Measurements from ENCODE around the gene TFF1. TPM values are rescaled to one million over a fixed set of nuclear protein-coding genes. Genes with fewer than 3 reads are reported as not detected.

Gene TFF1
- total RNA-seq, 2 donors from 2014 or later: 0.97 to 1.7 TPM

DNA sequence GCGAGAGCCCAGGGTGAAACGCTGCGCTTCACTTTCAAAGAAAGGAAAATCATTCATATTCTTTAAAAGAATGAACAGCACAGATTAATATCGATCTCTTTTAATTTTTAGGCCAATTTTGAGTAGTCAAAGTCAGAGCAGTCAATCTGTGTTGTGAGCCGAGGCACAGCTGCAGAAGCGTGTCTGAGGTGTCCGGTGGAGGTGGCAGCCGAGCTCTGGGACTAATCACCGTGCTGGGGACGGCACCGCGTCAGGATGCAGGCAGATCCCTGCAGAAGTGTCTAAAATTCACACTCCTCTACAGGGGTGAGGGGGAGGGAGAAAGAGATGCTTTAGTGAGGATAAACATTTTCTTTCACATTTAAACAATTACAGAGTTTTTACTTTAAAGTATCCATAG is 4.1 kb downstream of the TFF1 start:
- ATAC-seq (replicated peaks in 1 of 2): no peak
- H3K27ac Mint-ChIP-seq: no peak overlapping the region
- H3K4me3 Mint-ChIP-seq: no peak overlapping the region
- no peaks in the 10 kb centered on the region for H3K9me3 Mint-ChIP-seq
- H3K36me3 Mint-ChIP-seq (ENCODE audit: insufficient read depth in 2 of 2): no peaks in the 10 kb centered on the region
- no peaks in the 10 kb centered on the region for H3K27me3 Mint-ChIP-seq (ENCODE audit: low read depth)
- DNase-seq: no peak
- peaks cover 19% of the 10 kb centered on the region for H3K4me1 Mint-ChIP-seq (ENCODE audit: low read depth)

DNA sequence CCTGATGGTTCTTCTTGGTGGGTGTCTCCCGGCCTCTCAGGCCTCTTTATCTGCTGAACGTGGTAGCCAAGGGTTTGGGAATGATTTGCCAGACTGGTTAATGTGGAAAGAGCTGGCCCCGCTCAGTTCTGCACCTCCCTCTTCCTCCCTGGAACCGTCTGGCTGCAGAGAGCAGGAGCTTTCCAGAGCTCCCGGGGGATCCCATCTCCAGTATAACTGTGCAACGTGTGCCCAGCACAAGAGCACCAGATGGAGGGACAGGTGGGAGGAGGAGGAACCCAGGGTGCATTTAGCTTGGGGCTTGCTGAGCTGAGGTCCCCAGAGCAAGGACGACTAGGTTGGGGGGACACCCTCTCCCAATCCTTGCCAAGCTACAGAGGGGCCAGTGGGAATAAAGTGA is 5.0 kb downstream of the TFF1 start:
- no peak overlapping the region for H3K27ac Mint-ChIP-seq
- ATAC-seq (replicated peaks in 1 of 2) (no peak), DNase-seq (no peak)
- peaks cover 19% of the 10 kb centered on the region for H3K4me1 Mint-ChIP-seq (ENCODE audit: low read depth)
- no peaks in the 10 kb centered on the region for H3K9me3 Mint-ChIP-seq
- H3K27me3 Mint-ChIP-seq (ENCODE audit: low read depth): no peaks in the 10 kb centered on the region
- no peaks in the 10 kb centered on the region for H3K36me3 Mint-ChIP-seq (ENCODE audit: insufficient read depth in 2 of 2)
- no peak overlapping the region for H3K4me3 Mint-ChIP-seq

GRCh38 chr21:42360317-42360716 is 6.0 kb downstream of the TFF1 start:
- Mint-ChIP-seq H3K9me3 (peaks cover 0 to 2% of the 10 kb centered on the region in 2 donors), H3K27me3 (ENCODE audit: low read depth) (no peaks in the 10 kb centered on the region), H3K4me1 (ENCODE audit: low read depth) (peaks cover 19% of the 10 kb centered on the region), H3K36me3 (ENCODE audit: insufficient read depth in 2 of 2) (no peaks in the 10 kb centered on the region), H3K4me3 (no peak overlapping the region), H3K27ac (no peak overlapping the region)
- ATAC-seq (replicated peaks in 1 of 2) (peak; percentile 41 to 44), DNase-seq (peak in 1 of 2 donors; percentile 37)

GRCh38 chr21:42358937-42359336 is 7.4 kb downstream of the TFF1 start:
- Mint-ChIP-seq H3K4me1 (ENCODE audit: low read depth) (peaks cover 12% of the 10 kb centered on the region), H3K27ac (no peak overlapping the region), H3K36me3 (ENCODE audit: insufficient read depth in 2 of 2) (peaks cover 2 to 4% of the 10 kb centered on the region in 2 donors), H3K9me3 (peaks cover 6 to 7% of the 10 kb centered on the region in 2 donors), H3K27me3 (ENCODE audit: low read depth) (no peaks in the 10 kb centered on the region), H3K4me3 (no peak overlapping the region)
- ATAC-seq (replicated peaks in 1 of 2) (no peak), DNase-seq (no peak)

- peaks cover 6 to 13% of the 10 kb centered on the region in 2 donors for H3K9me3 Mint-ChIP-seq
- no peak for ATAC-seq (replicated peaks in 1 of 2)
- H3K27me3 Mint-ChIP-seq (ENCODE audit: low read depth): no peaks in the 10 kb centered on the region
- peaks cover 2 to 7% of the 10 kb centered on the region in 2 donors for H3K36me3 Mint-ChIP-seq (ENCODE audit: insufficient read depth in 2 of 2)
- H3K27ac Mint-ChIP-seq: no peak overlapping the region
- no peak overlapping the region for H3K4me3 Mint-ChIP-seq
- H3K4me1 Mint-ChIP-seq (ENCODE audit: low read depth): peaks cover 8% of the 10 kb centered on the region
- DNase-seq: no peak
Observed at GRCh38 chr21:42358261-42358660, 8.1 kb downstream of the TFF1 start.

GRCh38 chr21:42357307-42357706 is 9.0 kb downstream of the TFF1 start:
- ATAC-seq (replicated peaks in 1 of 2) (no peak), DNase-seq (no peak)
- Mint-ChIP-seq H3K27me3 (ENCODE audit: low read depth) (no peaks in the 10 kb centered on the region), H3K36me3 (ENCODE audit: insufficient read depth in 2 of 2) (peaks cover 2 to 7% of the 10 kb centered on the region in 2 donors), H3K27ac (no peak overlapping the region), H3K4me1 (ENCODE audit: low read depth) (peaks cover 4% of the 10 kb centered on the region), H3K9me3 (peaks cover 6 to 16% of the 10 kb centered on the region in 2 donors), H3K4me3 (no peak overlapping the region)

DNA sequence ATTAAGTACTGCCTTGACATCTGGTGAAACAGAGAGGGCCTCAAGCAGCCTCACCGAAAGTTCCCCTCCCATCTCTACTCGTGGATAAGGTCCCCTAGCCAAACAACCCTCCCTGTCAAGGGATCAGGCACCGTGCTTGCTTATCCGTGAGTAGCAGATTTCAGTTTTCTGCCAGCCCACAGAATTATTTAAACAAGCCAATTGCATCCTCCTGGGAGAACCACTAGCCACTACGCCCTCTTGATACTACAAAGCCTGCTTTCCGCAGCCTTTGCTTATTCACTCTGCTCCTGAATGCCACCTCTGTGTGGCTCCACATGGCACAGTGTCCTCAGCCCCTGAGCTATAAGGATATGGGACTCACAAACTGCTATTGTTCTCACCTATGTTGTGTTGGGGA is 9.7 kb downstream of the TFF1 start:
- peaks cover 2 to 7% of the 10 kb centered on the region in 2 donors for H3K36me3 Mint-ChIP-seq (ENCODE audit: insufficient read depth in 2 of 2)
- DNase-seq (no peak), ATAC-seq (replicated peaks in 1 of 2) (no peak)
- no peak overlapping the region for H3K27ac Mint-ChIP-seq
- peaks cover 6 to 16% of the 10 kb centered on the region in 2 donors for H3K9me3 Mint-ChIP-seq
- no peak overlapping the region for H3K4me3 Mint-ChIP-seq
- peaks cover 4% of the 10 kb centered on the region for H3K4me1 Mint-ChIP-seq (ENCODE audit: low read depth)
- H3K27me3 Mint-ChIP-seq (ENCODE audit: low read depth): no peaks in the 10 kb centered on the region

DNA sequence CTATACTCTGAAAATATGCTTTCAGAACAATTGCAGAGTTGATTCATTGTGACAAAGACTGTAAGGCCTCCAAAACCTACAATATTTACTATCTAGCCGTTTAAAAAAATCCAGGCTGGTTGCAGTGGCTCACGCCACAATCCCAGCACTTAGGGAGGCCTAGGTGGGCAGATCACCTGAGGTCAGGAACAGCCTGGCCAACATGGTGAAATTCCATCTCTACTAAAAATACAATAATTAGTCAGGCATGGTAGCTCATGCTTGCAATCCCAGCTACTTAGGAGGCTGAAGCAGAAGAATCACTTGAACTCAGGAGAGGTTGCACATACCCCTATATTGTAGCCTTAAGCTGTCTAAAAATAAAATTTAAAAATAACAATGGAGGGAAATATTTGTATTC is 10.3 kb downstream of the TFF1 start:
- Mint-ChIP-seq H3K36me3 (ENCODE audit: insufficient read depth in 2 of 2) (peaks cover 2 to 7% of the 10 kb centered on the region in 2 donors), H3K27ac (no peak overlapping the region), H3K9me3 (peaks cover 6 to 16% of the 10 kb centered on the region in 2 donors), H3K4me1 (ENCODE audit: low read depth) (peaks cover 4% of the 10 kb centered on the region), H3K27me3 (ENCODE audit: low read depth) (no peaks in the 10 kb centered on the region), H3K4me3 (no peak overlapping the region)
- ATAC-seq (replicated peaks in 1 of 2) (no peak), DNase-seq (no peak)

DNA sequence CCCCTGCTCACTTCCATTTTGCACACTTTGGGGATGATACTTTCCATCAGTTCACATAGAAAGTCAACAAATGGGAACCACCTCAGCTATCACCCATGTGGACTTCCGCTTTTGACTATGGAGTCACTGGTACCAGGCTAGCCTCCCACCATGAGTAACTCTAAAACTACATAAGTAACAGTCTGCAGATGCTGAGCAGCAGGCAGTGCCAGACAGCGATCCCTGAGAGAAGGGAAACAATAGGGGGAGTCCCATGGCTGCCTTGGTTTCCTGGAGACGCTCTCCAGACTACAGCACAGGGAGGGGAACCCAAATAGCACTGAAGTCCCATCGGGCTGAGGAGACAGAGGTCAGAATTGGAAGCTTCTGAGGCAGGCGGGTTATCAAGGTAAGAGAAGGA is 12.7 kb downstream of the TFF1 start:
- peaks cover 2 to 7% of the 10 kb centered on the region in 2 donors for H3K36me3 Mint-ChIP-seq (ENCODE audit: insufficient read depth in 2 of 2)
- H3K27ac Mint-ChIP-seq: no peak overlapping the region
- no peaks in the 10 kb centered on the region for H3K4me1 Mint-ChIP-seq (ENCODE audit: low read depth)
- ATAC-seq (replicated peaks in 1 of 2): no peak
- H3K27me3 Mint-ChIP-seq (ENCODE audit: low read depth): no peaks in the 10 kb centered on the region
- no peak overlapping the region for H3K4me3 Mint-ChIP-seq
- H3K9me3 Mint-ChIP-seq: peaks cover 6 to 16% of the 10 kb centered on the region in 2 donors
- no peak for DNase-seq

- DNase-seq (no peak), ATAC-seq (replicated peaks in 1 of 2) (no peak)
- H3K36me3 Mint-ChIP-seq (ENCODE audit: insufficient read depth in 2 of 2): peaks cover 2 to 7% of the 10 kb centered on the region in 2 donors
- no peaks in the 10 kb centered on the region for H3K4me1 Mint-ChIP-seq (ENCODE audit: low read depth)
- no peak overlapping the region for H3K4me3 Mint-ChIP-seq
- H3K27me3 Mint-ChIP-seq (ENCODE audit: low read depth): no peaks in the 10 kb centered on the region
- H3K27ac Mint-ChIP-seq: no peak overlapping the region
- peaks cover 6 to 16% of the 10 kb centered on the region in 2 donors for H3K9me3 Mint-ChIP-seq
Observed at GRCh38 chr21:42352441-42353095, 13.8 kb downstream of the TFF1 start.

- no peak overlapping the region for H3K27ac Mint-ChIP-seq
- H3K9me3 Mint-ChIP-seq: peaks cover 6 to 16% of the 10 kb centered on the region in 2 donors
- ATAC-seq (replicated peaks in 1 of 2): no peak
- no peaks in the 10 kb centered on the region for H3K4me1 Mint-ChIP-seq (ENCODE audit: low read depth)
- DNase-seq: no peak
- H3K36me3 Mint-ChIP-seq (ENCODE audit: insufficient read depth in 2 of 2): peaks cover 2 to 7% of the 10 kb centered on the region in 2 donors
- no peak overlapping the region for H3K4me3 Mint-ChIP-seq
- no peaks in the 10 kb centered on the region for H3K27me3 Mint-ChIP-seq (ENCODE audit: low read depth)
Observed at GRCh38 chr21:42351626-42352440, 14.5 kb downstream of the TFF1 start.

- Mint-ChIP-seq H3K4me3 (no peak within 1 kb of the TSS), H3K27ac (no peak within 1 kb of the TSS), H3K36me3 (ENCODE audit: insufficient read depth in 2 of 2) (peaks cover 2 to 7% of the 10 kb centered on the region in 2 donors), H3K9me3 (peaks cover 6 to 16% of the 10 kb centered on the region in 2 donors), H3K27me3 (ENCODE audit: low read depth) (no peaks in the 10 kb centered on the region), H3K4me1 (ENCODE audit: low read depth) (no peaks in the 10 kb centered on the region)
- DNase-seq: no peak
- no peak for ATAC-seq (replicated peaks in 1 of 2)
Observed at GRCh38 chr21:42350927-42351426, 15.4 kb downstream of the TFF1 start, which contains the start of gene TFF2. Gene TFF2, minus strand, starts transcription at chr21:42350994. Its CDS starts 37 bp downstream, at chr21:42350957.

GRCh38 chr21:42350318-42350910 is 15.9 kb downstream of the TFF1 start:
- ATAC-seq (replicated peaks in 1 of 2) (no peak), DNase-seq (no peak)
- Mint-ChIP-seq H3K36me3 (ENCODE audit: insufficient read depth in 2 of 2) (peaks cover 2 to 7% of the 10 kb centered on the region in 2 donors), H3K9me3 (peaks cover 6 to 14% of the 10 kb centered on the region in 2 donors), H3K4me3 (no peak overlapping the region), H3K4me1 (ENCODE audit: low read depth) (no peaks in the 10 kb centered on the region), H3K27ac (no peak overlapping the region), H3K27me3 (ENCODE audit: low read depth) (no peaks in the 10 kb centered on the region)

Measured in activated T-cell treated with anti-CD3 and anti-CD28 coated beads, Interleukin-2, amount 50 U/mL, for 72 hours (primary cell).